ENCODE measurements around the gene AUTS2. TPM values are rescaled to one million over a fixed set of nuclear protein-coding genes. Genes with fewer than 3 reads are reported as not detected.

Gene AUTS2
- total and polyA plus RNA-seq, 2 of the 8 experiments (the other 6 are each of a cell fraction or from before 2014, with no cell fraction given): 25.9 to 101 TPM

DNA sequence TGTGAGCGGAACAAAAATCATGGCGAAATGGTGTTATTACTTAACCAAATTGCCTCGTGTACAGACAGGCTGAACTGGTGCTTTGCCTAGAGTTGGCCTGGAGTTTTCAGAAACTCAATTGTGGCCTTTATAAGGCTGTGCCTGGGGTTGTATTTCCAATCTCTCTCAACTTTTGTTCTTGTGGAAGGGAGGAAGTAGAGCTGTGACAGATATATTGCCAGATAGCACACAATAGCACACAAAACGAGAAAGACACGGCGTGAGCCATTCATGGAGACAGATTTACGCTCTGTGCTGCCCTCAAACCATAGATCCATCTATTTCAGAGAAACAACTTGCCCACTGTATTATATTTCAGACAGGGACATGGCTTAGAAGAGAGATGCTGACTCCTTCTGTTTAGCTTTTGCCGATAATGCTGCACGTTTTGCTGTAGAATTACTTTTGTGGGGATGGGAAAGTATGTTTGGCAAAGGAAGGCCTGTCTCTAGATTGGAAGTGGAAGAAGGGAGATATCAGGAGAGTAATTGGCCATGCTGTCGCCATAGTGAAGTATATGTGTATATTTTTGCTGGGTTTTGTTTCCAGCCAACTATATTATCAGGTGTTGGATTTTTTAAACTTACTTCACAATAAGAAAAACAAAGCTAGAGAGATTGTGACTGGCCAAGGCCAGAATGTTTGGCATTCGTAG lies 80.4 kb downstream of the AUTS2 start:
- Histone ChIP-seq H3K23me2 (ENCODE audit: low read depth, low read length) (no peaks in the 10 kb centered on the region), H2AFZ (ENCODE audit: low read length) (no peak overlapping the region), H3K4me1 (replicated peaks in 1 of 4; ENCODE audit: control insufficient read depth in 3 of 4, insufficient read depth in 4 of 4, low read length in 3 of 4) (peaks cover 0 to 10% (median 7%) of the 10 kb centered on the region in 4 experiments; a peak in 3 of 7 replicates), H3K56ac (replicated peaks; ENCODE audit: insufficient read length, low read depth, low read length) (no peak overlapping the region), H2BK20ac (ENCODE audit: low read length) (no peak overlapping the region), H4K8ac (ENCODE audit: extremely low read depth, insufficient read depth, low read length) (no peak overlapping the region), H3K4ac (replicated peaks; ENCODE audit: insufficient read length, low read depth, low read length) (no peak overlapping the region), H3K9me3 (ENCODE audit: insufficient read depth in 2 of 2, low read depth in 1 of 2, low read length in 1 of 2) (no peaks in the 10 kb centered on the region), H3K14ac (ENCODE audit: insufficient read length) (no peak overlapping the region), H3K27me3 (replicated peaks in 1 of 4; ENCODE audit: control insufficient read depth in 3 of 4, extremely low read depth in 1 of 4, insufficient read depth in 3 of 4, low read length in 3 of 4) (no peaks in the 10 kb centered on the region), H2AK5ac (ENCODE audit: low read depth, low read length) (no peak overlapping the region), H2BK15ac (ENCODE audit: low read length) (no peak overlapping the region), H3K4me2 (ENCODE audit: insufficient read depth in 1 of 2, low read depth in 2 of 2, low read length in 2 of 2) (no peak overlapping the region), H2BK12ac (ENCODE audit: low read depth, low read length) (no peak overlapping the region), H3K23ac (ENCODE audit: insufficient read length) (no peak overlapping the region), H3K18ac (ENCODE audit: extremely low read depth, low read length) (no peak overlapping the region), H4K20me1 (replicated peaks in 1 of 2; ENCODE audit: control insufficient read depth in 1 of 2, insufficient read depth in 2 of 2, low read length in 2 of 2) (no peaks in the 10 kb centered on the region), H3K27ac (ENCODE audit: low read depth, low read length) (no peak overlapping the region), H3K9ac (replicated peaks in 1 of 4; ENCODE audit: extremely low read depth in 1 of 4, low read depth in 3 of 4, low read length in 3 of 4) (no peak overlapping the region), H2BK120ac (replicated peaks; ENCODE audit: low read depth, low read length) (no peak overlapping the region), H4K5ac (ENCODE audit: insufficient read length, low read depth, low read length) (no peak overlapping the region), H3K4me3 (ENCODE audit: extremely low read depth in 1 of 4, insufficient read depth in 2 of 4, low read depth in 3 of 4, low read length in 4 of 4) (no peak overlapping the region), H4K91ac (replicated peaks; ENCODE audit: insufficient read length, low read length) (no peak overlapping the region), H3K79me2 (ENCODE audit: control insufficient read depth in 1 of 2, insufficient read depth in 2 of 2, low read length in 2 of 2) (no peaks in the 10 kb centered on the region), H2BK5ac (ENCODE audit: low read depth, low read length) (no peak overlapping the region), H3K79me1 (ENCODE audit: low read depth, low read length) (no peaks in the 10 kb centered on the region), H3K36me3 (ENCODE audit: control insufficient read depth in 2 of 4, insufficient read depth in 4 of 4, low read length in 3 of 4) (no peaks in the 10 kb centered on the region)
- WGBS, 2 experiments (ENCODE audit: extremely low coverage in 1 of 2, insufficient coverage in 1 of 2, insufficient read length in 1 of 2, insufficient replicate concordance in 2 of 2, low coverage in 1 of 2, low lambda C conversion rate in 2 of 2, missing lambda C conversion rate in 1 of 2): 91% methylated on average over 11 of the region's 11 CpGs; no CpG with 5 or more reads in 1 of the 2 experiments
- FAIRE-seq (no peak), DNase-seq (ENCODE audit: low read depth in 1 of 2, low spot score in 2 of 2) (no peak)
- POLR2A ChIA-PET (ENCODE audit: partially characterized antibody): no interaction called here
- CTCF ChIA-PET (ENCODE audit: partially characterized antibody): no interaction called here
- TF ChIP-seq TCF12 (IDR thresholded peaks at IDR 0.05; ENCODE audit: low read depth, low read length) (no peak), POLR2AphosphoS5 (IDR thresholded peaks at IDR 0.05; ENCODE audit: low read depth, low read length) (no peak), KDM4A (IDR thresholded peaks at IDR 0.05; ENCODE audit: low read depth, low read length, severe bottlenecking) (no peak), CHD2 (IDR thresholded peaks at IDR 0.05; ENCODE audit: low read length) (no peak), CBX8 (IDR thresholded peaks at IDR 0.05; ENCODE audit: borderline replicate concordance, low read depth, low read length) (no peak), RXRA (IDR thresholded peaks at IDR 0.05; ENCODE audit: insufficient read depth, low read depth, low read length) (no peak), POLR2A (IDR thresholded peaks at IDR 0.05; ENCODE audit: control extremely low read depth in 1 of 2, low read depth in 2 of 2, low read length in 2 of 2) (no peak), SIN3A (conservative IDR thresholded peaks at IDR 0.05 in 1 of 2, IDR thresholded peaks at IDR 0.05 in 1 of 2; ENCODE audit: low read depth in 1 of 2, low read length in 2 of 2) (no peak), TEAD4 (IDR thresholded peaks at IDR 0.05; ENCODE audit: low read depth, low read length) (no peak)
- TF ChIP-seq, protein P1, sequence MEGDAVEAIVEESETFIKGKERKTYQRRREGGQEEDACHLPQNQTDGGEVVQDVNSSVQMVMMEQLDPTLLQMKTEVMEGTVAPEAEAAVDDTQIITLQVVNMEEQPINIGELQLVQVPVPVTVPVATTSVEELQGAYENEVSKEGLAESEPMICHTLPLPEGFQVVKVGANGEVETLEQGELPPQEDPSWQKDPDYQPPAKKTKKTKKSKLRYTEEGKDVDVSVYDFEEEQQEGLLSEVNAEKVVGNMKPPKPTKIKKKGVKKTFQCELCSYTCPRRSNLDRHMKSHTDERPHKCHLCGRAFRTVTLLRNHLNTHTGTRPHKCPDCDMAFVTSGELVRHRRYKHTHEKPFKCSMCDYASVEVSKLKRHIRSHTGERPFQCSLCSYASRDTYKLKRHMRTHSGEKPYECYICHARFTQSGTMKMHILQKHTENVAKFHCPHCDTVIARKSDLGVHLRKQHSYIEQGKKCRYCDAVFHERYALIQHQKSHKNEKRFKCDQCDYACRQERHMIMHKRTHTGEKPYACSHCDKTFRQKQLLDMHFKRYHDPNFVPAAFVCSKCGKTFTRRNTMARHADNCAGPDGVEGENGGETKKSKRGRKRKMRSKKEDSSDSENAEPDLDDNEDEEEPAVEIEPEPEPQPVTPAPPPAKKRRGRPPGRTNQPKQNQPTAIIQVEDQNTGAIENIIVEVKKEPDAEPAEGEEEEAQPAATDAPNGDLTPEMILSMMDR (IDR thresholded peaks at IDR 0.05; ENCODE audit: control extremely low read depth in 1 of 3, insufficient read depth in 1 of 3, low read depth in 1 of 3, low read length in 3 of 3): no peak
